ENCODE data around the gene ST3GAL6.

The ST3GAL6 gene

GRCh38 chr3:98731720-98732285 lies 31.3 kb upstream of the ST3GAL6 start:
- DNase-seq (ENCODE audit: extremely low read depth, low read depth) = no peak
- TF ChIP-seq CTCF (IDR thresholded peaks at IDR 0.05; ENCODE audit: low read depth, low read length, missing control alignments) = no peak
- peak overlapping the region; percentile 48 for H3K4me3 ChIP-seq (replicated peaks; ENCODE audit: low read depth, low read length)

- no peak for DNase-seq (ENCODE audit: extremely low read depth, low read depth)
- peak overlapping the region; percentile 48 for H3K4me3 ChIP-seq (replicated peaks; ENCODE audit: low read depth, low read length)
- no peak for TF ChIP-seq CTCF (IDR thresholded peaks at IDR 0.05; ENCODE audit: low read depth, low read length, missing control alignments)
These were observed 30.7 kb upstream of the ST3GAL6 start for GRCh38 chr3:98732286-98733052.

GRCh38 chr3:98733053-98733811 lies 29.9 kb upstream of the ST3GAL6 start:
- DNase-seq (ENCODE audit: extremely low read depth, low read depth) = no peak
- no peak for TF ChIP-seq CTCF (IDR thresholded peaks at IDR 0.05; ENCODE audit: low read depth, low read length, missing control alignments)
- H3K4me3 ChIP-seq (replicated peaks; ENCODE audit: low read depth, low read length) = peak overlapping the region; percentile 48

GRCh38 chr3:98733812-98734281 lies 29.3 kb upstream of the ST3GAL6 start:
- TF ChIP-seq CTCF (IDR thresholded peaks at IDR 0.05; ENCODE audit: low read depth, low read length, missing control alignments) = no peak
- H3K4me3 ChIP-seq (replicated peaks; ENCODE audit: low read depth, low read length) = no peak overlapping the region
- DNase-seq (ENCODE audit: extremely low read depth, low read depth) = no peak

- TF ChIP-seq CTCF (IDR thresholded peaks at IDR 0.05; ENCODE audit: low read depth, low read length, missing control alignments) = no peak
- no peak for DNase-seq (ENCODE audit: extremely low read depth, low read depth)
- no peak overlapping the region for H3K4me3 ChIP-seq (replicated peaks; ENCODE audit: low read depth, low read length)
These were observed 28.8 kb upstream of the ST3GAL6 start for GRCh38 chr3:98734306-98734705.

GRCh38 chr3:98734735-98735134 lies 28.4 kb upstream of the ST3GAL6 start:
- H3K4me3 ChIP-seq (replicated peaks; ENCODE audit: low read depth, low read length) = no peak overlapping the region
- no peak for DNase-seq (ENCODE audit: extremely low read depth, low read depth)
- TF ChIP-seq CTCF (IDR thresholded peaks at IDR 0.05; ENCODE audit: low read depth, low read length, missing control alignments) = no peak
